HT1080 (cell line): ENCODE data around the gene PPP1R36. TPM values are rescaled to one million over a fixed set of nuclear protein-coding genes. Genes with fewer than 3 reads are reported as not detected.
"Not testable (repeated sequence)": the region's sequence is repeated elsewhere in the genome, so short reads cannot be mapped to it uniquely, and the experiment has no call there.

ENCODE experiments used
- DNase-seq: peaks from one replicate; pipeline ENCODE4 v3.0.0-alpha.2; 2015; ENCODE audit warnings: low read depth
- polyA plus RNA-seq, 2 experiments: library from polyadenylated mRNA; depleted of rRNA; stranded (reverse); fragments of >200 nt; gene quantifications; 2 replicates each; pipeline ENCODE4 v1.2.3, GENCODE V29; 2015
- total RNA-seq: library from RNA; depleted of rRNA; stranded (reverse); fragments of >200 nt; shearing (Covaris generic); gene quantifications from 2 replicates; pipeline ENCODE4 v1.2.3, GENCODE V29; 2014; rRNA removed

The PPP1R36 gene
- 0.11 TPM in 1 of 2 replicates, not detected in the other for total RNA-seq
- polyA plus RNA-seq (2015; cell fraction: cytosol; rRNA removed) = 0.08 and 0.12 TPM in 2 replicates
- polyA plus RNA-seq (2015; cell fraction: nucleus; rRNA removed) = 0.35 TPM in 1 of 2 replicates, not detected in the other

GRCh38 chr14:64549791-64550620 is at the start of gene PPP1R36:
Gene PPP1R36, plus strand, starts transcription at chr14:64549961. Its CDS starts 37 bp downstream, at chr14:64549998.
- no peak for DNase-seq

GRCh38 chr14:64500088-64500487 is 49.7 kb upstream of the PPP1R36 start:
- no peak for DNase-seq

GRCh38 chr14:64501411-64502171 is 48.2 kb upstream of the PPP1R36 start:
- DNase-seq = peak; percentile 79

- no peak for DNase-seq
Measured at GRCh38 chr14:64502456-64502855, 47.3 kb upstream of the PPP1R36 start.

GRCh38 chr14:64502887-64503433 is 46.8 kb upstream of the PPP1R36 start:
- DNase-seq = no peak

GRCh38 chr14:64503434-64504309 is 46.1 kb upstream of the PPP1R36 start, which contains the start of gene ZBTB25:
Gene ZBTB25, minus strand, starts transcription at chr14:64503838. Its CDS starts 13,305 bp downstream, at chr14:64490533.
- DNase-seq = peak; percentile 95

GRCh38 chr14:64504310-64504896 is 45.4 kb upstream of the PPP1R36 start, which contains the start of gene ZBTB1:
Gene ZBTB1, plus strand, starts transcription at chr14:64504770. Its CDS starts 16,735 bp downstream, at chr14:64521505.
- peak; percentile 86 for DNase-seq

- DNase-seq = peak; percentile 85
Measured at GRCh38 chr14:64504897-64505794, 44.6 kb upstream of the PPP1R36 start.

GRCh38 chr14:64506721-64507120 is 43.0 kb upstream of the PPP1R36 start:
- DNase-seq = no peak

- DNase-seq = no peak
Measured at GRCh38 chr14:64507376-64508156, 42.2 kb upstream of the PPP1R36 start.

- DNase-seq = no peak
Measured at GRCh38 chr14:64508215-64508776, 41.5 kb upstream of the PPP1R36 start.

- DNase-seq = no peak
Measured at GRCh38 chr14:64509036-64509435, 40.7 kb upstream of the PPP1R36 start.

- peak; percentile 56 for DNase-seq
Measured at GRCh38 chr14:64510825-64511671, 38.7 kb upstream of the PPP1R36 start.

- no peak for DNase-seq
Measured at GRCh38 chr14:64513271-64513670, 36.5 kb upstream of the PPP1R36 start.

GRCh38 chr14:64515053-64515452 is 34.7 kb upstream of the PPP1R36 start:
- no peak for DNase-seq

GRCh38 chr14:64516969-64517368 is 32.8 kb upstream of the PPP1R36 start:
- no peak for DNase-seq

GRCh38 chr14:64517667-64518066 is 32.1 kb upstream of the PPP1R36 start:
- DNase-seq = not testable (repeated sequence)
